Measurements from ENCODE around the gene ATP8A2.

- TF ChIP-seq CTCF (IDR thresholded peaks at IDR 0.05) (no peak), POLR2A (IDR thresholded peaks at IDR 0.05) (no peak), POLR2AphosphoS5 (IDR thresholded peaks at IDR 0.05) (no peak)
Measured at GRCh38 chr13:25973576-25973975, 601.8 kb downstream of the ATP8A2 start.
